GDM1 (cell line): Measurements from ENCODE around the gene ILKAP.

ENCODE experiments used
- DNase-seq: peaks from one replicate; lab custom pipeline; 2025; lab: John Stamatoyannopoulos, UW

The ILKAP gene

DNA sequence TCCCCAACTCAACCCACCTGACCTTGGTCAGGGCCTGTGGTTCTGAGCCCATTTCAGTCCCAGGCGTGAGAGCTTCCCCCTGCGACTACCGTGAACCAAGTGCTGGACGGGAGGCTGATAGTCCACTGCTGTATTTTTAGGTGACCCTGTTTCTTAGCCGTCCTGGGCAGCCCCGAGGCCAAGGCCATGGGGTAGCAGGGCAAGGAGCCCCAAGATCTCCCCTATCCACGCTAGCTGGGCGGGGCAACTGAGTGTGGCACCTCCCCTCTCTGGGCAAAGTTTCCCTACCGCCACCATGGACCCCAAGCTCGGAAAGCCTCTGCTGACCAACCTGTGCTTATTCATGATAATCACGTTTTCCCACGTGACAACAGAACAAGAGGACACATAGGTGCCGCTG lies 65.6 kb downstream of the ILKAP start:
- DNase-seq: no peak

DNA sequence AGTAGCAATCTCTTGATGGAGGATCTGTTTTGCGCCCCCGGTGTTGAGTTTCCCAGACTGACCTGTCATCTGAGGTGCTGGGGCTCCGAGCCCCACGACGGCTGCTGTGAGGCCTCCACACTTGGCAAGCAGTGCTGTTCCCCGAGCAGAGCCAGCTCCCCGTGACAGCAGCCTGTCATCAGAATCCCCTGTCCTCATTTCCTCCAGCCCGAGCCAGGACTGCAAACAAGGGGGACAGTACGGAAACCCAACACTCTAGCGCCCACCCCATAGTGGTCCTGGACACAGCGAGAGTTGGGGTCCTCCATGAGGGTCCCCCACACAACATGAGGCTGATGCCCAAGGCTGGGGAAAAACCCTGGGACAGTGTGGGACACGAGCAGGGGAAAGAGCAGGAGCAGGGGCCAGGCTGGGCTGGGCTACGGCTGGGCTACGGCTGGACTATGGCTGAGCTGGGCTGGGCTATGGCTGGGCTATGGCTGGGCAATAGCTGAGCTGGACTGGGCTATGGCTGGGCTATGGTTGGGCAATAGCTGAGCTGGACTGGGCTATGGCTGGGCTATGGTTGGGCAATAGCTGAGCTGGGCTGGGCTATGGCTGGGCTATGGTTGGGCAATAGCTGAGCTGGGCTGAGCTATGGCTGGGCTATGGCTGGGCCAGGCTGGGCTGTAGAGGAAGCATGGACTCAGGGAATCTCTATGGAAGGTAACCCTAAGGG lies 66.5 kb downstream of the ILKAP start:
- no peak for DNase-seq

DNA sequence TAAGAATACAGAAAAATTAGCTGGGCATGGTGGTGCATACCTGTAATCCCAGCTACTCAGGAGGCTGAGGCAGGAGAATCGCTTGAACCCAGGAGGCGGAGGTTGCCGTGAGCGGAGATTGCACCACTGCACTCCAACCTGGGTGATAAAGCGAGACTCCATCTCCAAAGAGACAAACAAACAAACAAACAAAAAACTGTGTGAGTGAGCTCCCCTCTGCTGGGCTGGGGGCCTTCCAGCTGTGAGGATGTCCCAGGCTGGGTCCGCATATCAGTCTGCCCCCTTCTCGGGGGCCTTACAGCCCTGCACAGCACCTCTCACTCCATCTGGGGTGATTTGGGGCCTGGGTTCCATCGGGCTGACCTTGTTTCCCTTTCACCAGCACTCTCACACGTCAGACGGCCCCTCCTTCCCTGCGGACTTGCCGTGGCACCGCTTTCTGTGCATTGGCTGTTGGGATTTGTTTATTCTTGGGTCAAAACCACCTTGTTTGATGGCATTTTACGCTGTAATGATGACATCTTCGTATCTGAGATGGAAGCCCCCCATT lies 67.8 kb downstream of the ILKAP start:
- no peak for DNase-seq

DNA sequence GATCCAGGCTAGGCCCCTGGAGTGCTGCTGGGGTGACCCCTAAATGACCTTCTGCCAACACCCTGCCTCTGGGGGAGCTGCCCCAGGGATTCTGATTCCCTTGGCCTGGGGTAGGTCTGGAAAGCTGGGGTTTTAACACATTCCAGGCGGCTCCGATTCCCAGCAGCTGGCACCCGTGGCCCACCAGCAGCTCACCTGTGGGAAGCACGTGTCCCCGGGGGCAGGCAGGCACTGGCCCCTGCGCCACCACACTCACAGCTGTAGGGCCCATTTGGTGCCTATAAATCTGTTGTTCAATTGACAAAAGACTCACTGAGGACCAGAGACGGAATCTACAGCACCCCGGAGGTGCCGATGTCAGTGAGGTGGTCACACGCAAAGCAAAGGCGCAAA lies 69.1 kb downstream of the ILKAP start:
- no peak for DNase-seq

DNA sequence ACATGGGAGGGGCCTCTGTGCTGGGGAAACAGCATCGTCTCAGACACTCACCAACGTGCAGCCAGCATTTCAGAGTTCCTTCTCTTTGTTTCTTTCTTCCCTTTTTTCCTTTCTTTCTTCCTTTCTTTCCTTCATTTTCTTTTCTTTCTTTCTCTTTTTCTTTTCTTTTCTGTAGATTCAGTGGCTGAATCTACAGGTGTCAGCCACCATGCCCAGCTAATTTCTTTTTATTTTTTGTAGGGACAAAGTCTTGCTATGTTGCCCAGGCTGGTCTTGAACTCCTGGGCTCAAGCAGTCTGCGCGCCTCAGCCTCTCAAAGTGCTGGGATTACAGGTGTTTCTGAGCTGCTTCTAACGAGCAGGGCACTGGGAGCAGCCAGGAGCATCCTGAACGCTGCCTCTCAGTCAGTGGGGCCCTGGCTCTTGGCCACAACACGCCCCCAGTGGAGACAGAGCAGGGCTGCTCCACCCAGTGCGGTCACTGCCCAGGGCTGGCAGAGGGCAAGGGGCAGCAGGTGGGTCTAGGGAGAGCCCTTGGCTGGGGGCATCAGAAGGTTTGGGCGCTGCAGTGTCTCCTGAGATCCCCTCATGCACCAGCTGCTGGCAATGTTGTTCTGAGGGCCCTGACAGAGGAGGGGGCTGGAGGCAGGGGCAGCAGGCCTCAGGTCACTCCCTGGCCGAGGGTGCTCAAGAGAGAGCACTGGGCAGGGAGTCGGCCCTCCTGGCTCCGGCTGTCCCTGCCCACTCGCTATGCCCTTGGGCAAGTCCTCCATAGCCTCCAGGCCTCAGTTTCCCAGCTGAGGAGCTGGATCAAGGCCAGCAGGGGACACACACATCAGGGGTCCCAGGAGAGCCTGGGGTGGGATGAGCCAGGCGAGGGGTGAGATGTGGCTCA lies 69.7 kb downstream of the ILKAP start:
- DNase-seq: no peak

DNA sequence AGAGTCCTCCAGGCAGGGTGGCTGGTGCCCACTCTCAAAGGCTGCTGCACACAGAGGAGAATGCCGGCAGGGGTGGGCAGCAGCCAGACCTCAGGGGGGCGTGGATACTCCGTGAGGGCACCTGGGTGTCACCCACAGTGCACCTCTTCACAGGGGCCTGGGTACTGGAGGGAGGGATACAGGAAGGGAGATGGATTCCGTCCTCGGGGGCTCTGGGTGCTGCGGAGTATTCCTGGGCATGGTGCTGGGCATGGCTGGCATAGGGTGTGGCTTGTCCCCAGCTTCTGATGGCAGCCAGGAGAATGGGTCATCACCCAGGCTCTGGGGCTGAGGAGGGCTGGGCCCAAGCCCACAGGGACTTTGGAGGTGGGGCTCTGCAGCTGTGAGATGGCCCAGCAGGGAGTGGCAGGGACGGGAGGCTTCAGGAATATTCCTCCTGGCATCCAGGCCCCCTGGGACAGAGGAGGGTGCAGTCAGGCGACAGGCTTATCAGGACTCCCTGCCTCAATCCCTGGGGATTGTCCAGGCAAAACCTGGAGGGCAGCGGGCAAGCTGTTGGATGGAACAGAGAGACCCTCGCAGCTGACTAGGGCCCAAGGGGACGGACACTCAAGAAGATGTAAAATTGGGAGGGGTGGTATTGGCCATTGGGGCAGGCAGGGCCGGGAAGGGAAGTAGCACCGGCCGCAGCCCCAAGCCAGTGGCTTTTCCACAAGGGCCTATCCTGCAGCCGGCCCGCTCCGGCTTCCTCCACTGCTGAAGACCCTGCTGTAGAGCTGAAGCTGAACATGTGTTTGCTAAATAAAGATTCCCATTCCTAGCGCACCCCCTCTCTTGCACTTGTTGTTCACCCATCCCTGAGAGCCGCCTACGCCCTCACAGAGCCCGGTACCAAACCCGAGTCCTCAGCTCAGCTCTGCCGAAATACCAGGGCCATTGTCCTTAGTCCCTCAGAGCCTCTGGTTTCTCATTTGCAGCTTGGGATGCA lies 70.7 kb downstream of the ILKAP start:
- no peak for DNase-seq

DNA sequence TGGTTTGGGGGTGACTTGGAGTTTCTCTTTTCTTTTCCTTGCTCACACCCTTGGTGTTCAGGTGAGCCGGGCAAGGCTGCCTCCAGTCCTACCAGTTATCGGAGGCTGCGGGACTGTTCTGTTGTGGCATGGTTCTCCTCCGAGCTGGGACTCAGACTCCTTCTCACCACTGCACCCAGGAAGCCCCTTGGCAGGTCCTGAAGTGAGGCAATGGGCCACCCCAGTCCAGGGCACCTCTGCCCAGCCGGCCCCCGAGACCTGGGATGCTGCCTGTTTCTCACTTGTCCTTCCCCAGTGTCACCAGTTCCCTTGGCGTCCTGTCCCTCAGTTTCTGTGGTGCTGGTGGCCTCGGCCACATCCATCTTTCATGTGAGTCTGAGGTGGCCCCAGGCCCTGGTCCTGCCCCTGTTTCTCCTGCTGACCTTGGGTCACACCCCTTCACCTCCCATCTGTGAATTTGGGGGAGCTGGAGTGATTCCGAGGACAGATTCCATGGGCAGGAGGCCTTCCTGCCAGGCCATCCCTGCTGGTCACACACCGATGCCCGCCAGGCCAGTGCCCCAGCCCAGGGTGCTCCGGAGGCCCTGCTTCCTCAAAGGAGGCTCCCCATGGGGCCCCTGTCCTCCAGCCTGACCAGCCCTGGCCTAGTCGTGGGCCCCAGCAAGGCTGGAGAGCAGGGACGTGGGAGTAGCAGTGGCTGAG lies 71.6 kb downstream of the ILKAP start:
- DNase-seq: no peak

DNA sequence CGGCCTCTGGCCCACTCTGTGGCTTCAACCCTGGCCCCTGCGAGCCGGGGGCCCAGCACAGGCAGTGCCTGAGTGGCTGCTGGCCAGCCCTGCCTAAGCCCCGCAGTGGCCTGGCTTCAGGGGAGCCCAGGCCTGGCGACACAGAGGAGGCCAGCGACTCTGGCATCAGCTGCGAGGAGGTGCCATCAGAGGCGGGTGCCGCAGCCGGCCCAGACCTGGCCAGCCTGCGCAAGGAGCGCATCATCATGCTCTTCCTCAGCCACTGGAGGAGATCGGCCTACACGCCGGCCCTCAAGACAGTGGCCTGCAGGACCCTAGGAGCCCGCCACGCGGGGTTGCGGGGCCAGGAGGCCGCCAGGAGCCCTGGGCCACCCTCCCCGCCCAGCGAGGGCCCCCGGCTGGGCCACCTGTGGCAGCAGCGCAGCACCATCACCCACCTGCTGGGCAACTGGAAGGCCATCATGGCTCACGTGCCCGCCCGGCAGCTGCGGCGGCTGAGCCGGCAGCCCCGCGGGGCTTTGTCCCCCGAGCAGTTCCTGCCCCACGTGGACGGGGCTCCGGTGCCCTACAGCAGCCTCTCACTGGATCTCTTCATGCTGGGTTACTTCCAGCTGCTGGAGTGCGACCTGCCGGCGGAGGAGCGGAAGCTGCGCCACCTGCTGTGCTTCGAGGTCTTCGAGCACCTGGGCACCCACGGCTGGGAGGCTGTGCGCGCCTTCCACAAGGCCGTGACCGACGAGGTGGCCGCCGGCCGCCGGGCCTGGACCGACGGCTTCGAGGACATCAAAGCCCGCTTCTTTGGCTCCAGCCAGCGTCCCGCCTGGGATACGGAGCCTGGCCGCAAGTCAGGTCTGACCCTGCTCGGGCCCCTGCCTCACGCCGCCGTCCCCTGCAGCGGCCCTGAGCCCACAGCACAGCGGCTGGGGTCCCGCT lies 72.5 kb downstream of the ILKAP start:
- no peak for DNase-seq

DNA sequence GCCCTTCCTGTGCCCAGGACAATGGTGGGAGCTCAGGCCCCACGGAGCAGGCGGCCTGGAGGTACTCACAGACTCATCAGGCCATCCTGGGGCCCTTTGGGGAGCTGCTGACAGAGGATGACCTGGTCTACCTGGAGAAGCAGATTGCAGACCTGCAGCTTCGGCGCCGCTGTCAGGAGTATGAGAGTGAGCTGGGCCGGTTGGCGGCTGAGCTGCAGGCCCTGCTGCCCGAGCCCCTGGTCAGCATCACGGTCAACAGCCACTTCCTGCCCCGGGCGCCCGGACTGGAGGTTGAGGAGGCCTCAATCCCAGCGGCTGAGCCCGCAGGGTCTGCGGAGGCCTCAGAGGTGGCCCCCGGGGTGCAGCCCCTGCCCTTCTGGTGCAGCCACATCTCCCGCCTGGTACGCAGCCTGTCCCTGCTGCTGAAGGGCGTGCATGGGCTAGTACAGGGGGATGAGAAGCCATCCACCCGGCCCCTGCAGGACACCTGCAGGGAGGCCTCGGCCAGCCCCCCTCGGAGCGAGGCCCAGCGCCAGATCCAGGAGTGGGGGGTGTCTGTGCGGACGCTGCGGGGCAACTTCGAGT lies 73.3 kb downstream of the ILKAP start:
- no peak for DNase-seq

DNA sequence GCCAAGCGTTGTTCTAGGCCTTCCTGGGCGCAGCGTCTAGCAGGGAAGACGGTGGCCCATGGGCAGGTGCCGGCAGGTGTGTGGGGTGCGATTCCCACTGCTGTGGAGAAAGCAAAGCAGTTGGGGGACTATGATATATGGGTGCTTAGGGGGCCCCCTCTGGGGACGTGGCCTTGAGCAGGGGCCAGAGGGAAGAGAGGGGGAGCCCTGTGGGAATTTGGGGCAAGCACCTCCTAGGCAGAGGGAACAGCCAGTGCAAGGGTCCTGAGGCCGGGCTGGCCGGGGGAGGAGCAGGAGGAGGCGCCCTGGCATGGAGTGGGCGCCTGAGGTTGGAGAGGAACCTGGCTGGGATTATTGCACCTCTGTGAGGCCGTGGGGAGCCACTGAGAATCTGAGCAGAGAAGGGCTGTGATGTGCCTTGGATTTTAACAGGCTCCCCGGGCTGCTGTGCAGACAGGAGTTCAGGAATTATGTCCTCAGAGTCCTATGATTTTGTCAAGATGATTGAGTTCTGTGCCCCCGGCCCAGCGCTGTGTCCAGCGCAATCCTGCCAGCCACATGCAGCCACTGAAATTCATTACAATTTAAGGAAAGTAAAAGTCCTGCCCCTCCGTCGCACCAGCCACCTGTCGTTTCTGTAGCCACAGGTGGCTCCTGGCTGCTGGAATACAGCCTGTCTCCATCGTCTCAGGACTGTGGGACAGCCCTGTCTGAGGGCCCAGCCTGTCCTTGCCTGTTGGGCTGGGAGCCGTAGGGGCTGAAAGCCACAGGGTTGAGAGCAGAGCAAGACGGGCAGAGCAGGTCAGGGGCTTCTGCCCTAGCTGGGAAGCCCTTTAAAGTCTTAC lies 74.1 kb downstream of the ILKAP start:
- no peak for DNase-seq

DNA sequence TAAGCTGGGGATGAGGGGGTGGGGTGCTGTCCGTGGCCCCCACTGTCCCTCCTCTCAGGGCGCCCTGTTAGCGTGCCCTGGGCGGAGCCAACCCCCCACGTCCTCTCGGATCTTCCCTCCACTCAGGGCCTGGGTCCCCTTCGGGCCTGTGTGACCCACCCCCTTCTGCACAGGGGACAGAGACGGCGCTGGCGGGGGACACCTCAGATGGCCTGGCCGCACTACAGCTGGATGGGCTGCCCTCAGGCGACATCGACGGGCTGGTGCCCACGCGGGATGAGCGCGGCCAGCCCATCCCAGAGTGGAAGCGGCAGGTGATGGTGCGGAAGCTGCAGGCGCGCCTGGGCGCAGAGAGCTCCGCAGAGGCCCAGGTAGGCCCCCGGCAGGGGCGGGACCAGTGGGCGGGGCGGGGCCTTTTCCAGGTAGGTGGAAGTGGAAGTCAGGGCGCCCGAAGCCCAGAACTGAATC lies 74.9 kb downstream of the ILKAP start:
- no peak for DNase-seq

DNA sequence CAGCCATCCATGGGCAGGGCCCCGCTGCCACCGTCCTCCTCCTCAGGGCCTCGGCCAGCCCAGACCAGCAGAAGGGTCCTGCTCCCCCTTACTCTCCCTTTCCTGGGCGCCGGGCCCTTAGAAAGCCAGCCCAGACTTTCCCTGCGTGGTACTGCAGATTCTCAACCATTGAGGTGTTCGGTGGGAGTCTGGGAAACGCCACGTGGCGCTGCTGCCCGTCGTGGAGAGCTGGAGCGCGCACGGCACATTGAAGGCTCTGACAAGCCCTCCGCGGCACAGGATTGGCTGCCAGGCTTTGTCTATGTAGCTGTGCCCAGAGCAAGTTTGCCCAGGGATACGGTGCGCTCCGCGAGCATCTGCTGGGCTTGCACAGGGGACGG lies 75.4 kb downstream of the ILKAP start:
- no peak for DNase-seq

DNA sequence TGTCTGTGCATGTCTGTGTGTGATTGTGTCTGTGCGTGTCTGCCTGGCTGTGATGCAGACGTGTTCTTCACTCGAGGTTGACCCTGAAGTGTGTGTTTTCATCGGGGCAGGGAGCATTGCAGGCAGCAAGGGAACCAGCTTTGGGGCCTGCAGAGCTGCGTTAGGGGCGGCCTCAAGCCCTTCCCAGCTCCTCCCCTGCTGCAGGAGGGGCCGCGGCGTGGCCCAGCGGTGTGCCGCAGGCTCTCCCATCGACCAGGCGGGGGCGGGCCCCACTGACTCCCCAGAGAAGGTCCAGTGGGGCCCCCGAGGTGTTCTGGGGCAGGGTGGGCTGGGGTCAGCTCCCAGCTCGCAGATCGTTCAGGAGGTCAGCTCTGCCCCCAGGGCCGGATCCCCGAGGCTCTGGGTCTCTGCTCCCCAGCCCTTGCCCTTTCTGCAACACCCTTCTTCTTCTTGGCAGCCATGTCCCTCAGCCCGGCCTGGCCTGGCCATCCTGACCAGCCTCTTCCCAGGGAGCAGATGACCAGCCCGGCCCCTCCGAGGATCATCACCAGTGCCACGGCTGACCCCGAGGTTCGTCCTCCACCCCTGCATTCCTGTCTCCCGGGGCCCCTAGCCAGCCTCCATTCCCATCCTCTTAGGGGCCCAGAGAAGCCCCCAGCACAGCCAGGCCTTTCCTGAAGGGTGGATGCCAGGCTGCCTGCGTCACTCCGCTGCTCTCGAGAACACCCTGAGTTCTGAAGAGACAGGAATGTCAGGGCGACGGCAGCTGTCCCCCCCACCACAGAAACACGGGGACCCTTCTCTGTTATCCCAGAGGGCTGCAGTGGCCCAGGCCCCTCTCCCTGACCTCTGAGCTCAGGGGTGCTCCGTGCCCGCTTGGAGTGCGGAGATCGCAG lies 76.1 kb downstream of the ILKAP start:
- no peak for DNase-seq

DNA sequence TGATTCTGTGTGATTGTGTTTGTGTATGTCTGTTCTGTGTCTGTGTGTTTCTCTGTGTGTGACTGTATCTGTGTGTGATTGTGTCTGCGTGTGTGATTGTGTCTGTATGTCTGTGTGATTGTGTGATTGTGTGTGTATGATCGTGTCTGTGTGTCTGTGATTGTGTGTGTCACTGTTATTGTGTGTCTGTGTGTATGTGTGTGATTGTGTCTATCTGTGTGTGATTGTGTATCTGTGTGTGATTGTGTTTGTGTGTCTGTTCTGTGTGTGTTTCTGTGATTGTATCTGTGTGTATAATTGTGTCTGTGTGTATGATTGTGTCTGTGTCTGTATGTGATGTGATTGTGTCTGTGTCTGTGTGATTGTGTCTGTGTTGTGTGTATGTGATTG lies 76.7 kb downstream of the ILKAP start:
- no peak for DNase-seq

DNA sequence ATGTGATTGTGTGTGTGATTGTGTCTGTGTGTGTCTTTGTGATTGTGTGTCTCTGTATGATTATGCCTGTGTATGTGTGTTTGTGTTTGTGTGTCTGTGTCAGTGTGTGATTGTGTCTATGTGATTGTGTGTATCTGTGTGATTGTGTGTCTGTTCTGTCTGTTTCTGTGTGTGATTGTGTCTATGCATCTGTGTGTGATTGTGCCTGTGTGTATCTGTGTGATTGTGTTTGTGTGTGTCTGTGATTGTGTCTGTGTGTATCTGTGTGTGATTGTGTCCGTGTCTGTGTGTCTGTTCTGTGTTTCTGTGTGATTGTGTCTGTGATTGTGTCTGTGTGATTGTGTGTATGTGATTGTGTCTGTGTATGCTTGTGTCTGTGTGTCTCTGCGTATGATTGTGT lies 77.2 kb downstream of the ILKAP start:
- no peak for DNase-seq

DNA sequence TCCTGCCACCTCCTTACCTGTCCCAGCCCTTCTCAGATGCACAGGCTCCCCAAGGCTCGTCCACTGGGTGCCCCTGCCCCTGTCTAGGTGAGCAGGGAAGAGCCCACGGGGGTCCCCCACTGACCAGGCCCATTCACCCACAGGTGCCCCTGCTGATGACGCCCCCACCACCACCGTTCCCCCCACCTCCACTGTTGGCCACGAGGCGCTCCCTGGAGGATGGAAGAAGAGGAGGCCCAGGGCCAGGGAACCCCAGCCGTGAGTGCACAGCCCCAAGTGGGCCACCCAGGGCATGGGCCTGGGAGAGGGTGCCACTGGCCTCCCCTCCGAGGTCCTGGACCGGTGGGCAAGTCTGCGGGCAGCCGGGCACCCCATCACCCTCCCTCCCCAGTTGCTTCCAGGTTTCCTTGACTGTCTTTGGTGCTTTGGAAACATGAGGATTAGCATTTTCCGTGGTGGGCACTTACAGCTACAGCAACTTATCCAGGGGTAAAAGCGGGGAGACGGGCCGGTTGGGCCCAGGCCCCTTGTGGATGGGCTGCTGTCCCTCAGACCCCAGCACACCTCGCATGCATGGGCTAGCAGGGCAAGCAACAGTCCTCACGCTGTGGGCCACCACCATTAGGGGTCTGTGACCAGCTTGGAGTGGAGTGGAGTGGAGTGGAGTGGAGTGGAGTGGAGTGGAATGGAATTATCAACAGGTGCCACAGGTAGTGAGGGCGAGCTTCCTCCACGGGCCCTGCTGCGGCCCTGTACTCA lies 78.2 kb downstream of the ILKAP start:
- no peak for DNase-seq
